Hepatocyte (in vitro differentiated cells): ENCODE data around the gene MED13L. TPM values are rescaled to one million over a fixed set of nuclear protein-coding genes. Genes with fewer than 3 reads are reported as not detected.
A peak's percentile ranks its signal among the peaks of the same experiment; 100 is the strongest.

Experiments used
- DNase-seq: peaks from one replicate; pipeline ENCODE4 v3.0.0-alpha.2; 2016; ENCODE audit warnings: low spot score
- H2AFZ ChIP-seq: fragments of 200-600 bp; sonication (generic); 2 replicates; pipeline ENCODE4 v1.6.0; 2016; ENCODE audit warnings: antibody characterized with exemption, mild to moderate bottlenecking
- H3K27ac ChIP-seq: fragments of 200-600 bp; sonication (generic); 2 replicates; pipeline ENCODE4 v1.5.1; 2016; ENCODE audit warnings: mild to moderate bottlenecking
- H3K27me3 ChIP-seq: fragments of 200-600 bp; sonication (generic); 2 replicates; pipeline ENCODE4 v1.6.1; 2016
- H3K36me3 ChIP-seq: fragments of 200-600 bp; sonication (generic); replicated peaks from 2 replicates; pipeline ENCODE4 v1.5.1; 2016; ENCODE audit warnings: low read depth; ENCODE audit not compliant: insufficient read depth
- H3K4me1 ChIP-seq: fragments of 200-600 bp; sonication (generic); 2 replicates; pipeline ENCODE4 v1.5.1; 2016; ENCODE audit warnings: mild to moderate bottlenecking, moderate library complexity; ENCODE audit not compliant: insufficient read depth
- H3K4me2 ChIP-seq: fragments of 200-600 bp; sonication (generic); 2 replicates; pipeline ENCODE4 v1.6.0; 2016
- H3K4me3 ChIP-seq: fragments of 200-600 bp; sonication (generic); 2 replicates; pipeline ENCODE4 v1.5.1; 2016; ENCODE audit warnings: mild to moderate bottlenecking
- H3K79me2 ChIP-seq: fragments of 200-600 bp; sonication (generic); 2 replicates; pipeline ENCODE4 v1.6.0; 2017; ENCODE audit warnings: mild to moderate bottlenecking
- H3K9me2 ChIP-seq: fragments of 200-600 bp; sonication (generic); replicated peaks from 2 replicates; pipeline ENCODE4 v1.6.0; 2017; ENCODE audit warnings: mild to moderate bottlenecking; ENCODE audit not compliant: insufficient read depth
- H3K9me3 ChIP-seq: fragments of 200-600 bp; sonication (generic); 2 replicates; pipeline ENCODE4 v1.5.1; 2016; ENCODE audit warnings: low read depth, mild to moderate bottlenecking
- H4K20me1 ChIP-seq: fragments of 200-600 bp; sonication (generic); 2 replicates; pipeline ENCODE4 v1.6.0; 2016; ENCODE audit warnings: mild to moderate bottlenecking; ENCODE audit not compliant: insufficient read depth, poor library complexity, severe bottlenecking
- CTCF ChIP-seq: fragments of 200-600 bp; sonication (generic); IDR thresholded peaks from 2 replicates; pipeline ENCODE4 v1.5.1; 2016; ENCODE audit warnings: antibody characterized with exemption, mild to moderate bottlenecking; ENCODE audit not compliant: poor library complexity
- EZH2 ChIP-seq: fragments of 200-600 bp; sonication (generic); IDR thresholded peaks from 2 replicates; pipeline ENCODE4 v1.6.1; 2016; ENCODE audit warnings: antibody characterized with exemption, mild to moderate bottlenecking, borderline replicate concordance
- EZH2phosphoT487 ChIP-seq: fragments of 200-600 bp; sonication (generic); IDR thresholded peaks from one replicate; pipeline ENCODE4 v1.6.1; 2018; ENCODE audit warnings: antibody characterized with exemption, mild to moderate bottlenecking, low read depth, moderate library complexity; ENCODE audit not compliant: unreplicated experiment, severe bottlenecking
- WGBS: methylation state at CpG from one replicate; pipeline ENCODE4 v1.1.6; 2016; ENCODE audit warnings: low lambda C conversion rate; ENCODE audit errors: missing lambda C conversion rate; 5-methylcytosine and 5-hydroxymethylcytosine counted together
- polyA plus RNA-seq: library from polyadenylated mRNA; unstranded; fragments of >200 nt; fragmentation: Nextera tagmentation; extraction: Ambion mirVana; gene quantifications from 2 replicates; pipeline ENCODE4 v1.2.1, GENCODE V29; 2016
- total RNA-seq: library from RNA; depleted of rRNA; stranded (reverse); fragments of >200 nt; gene quantifications from 2 replicates; pipeline ENCODE4 v1.2.3, GENCODE V29; 2014

The MED13L gene
- total and polyA plus RNA-seq, 2 experiments from 2014 or later = 23.7 to 135 TPM

- peaks cover 98% of the 10 kb centered on the region for H3K79me2 ChIP-seq
- H3K9me2 ChIP-seq = no peaks in the 10 kb centered on the region
- TF ChIP-seq EZH2 (no peak), CTCF (no peak), EZH2phosphoT487 (no peak)
- peak overlapping the region; percentile 25 for H3K27ac ChIP-seq
- no peaks in the 10 kb centered on the region for H3K36me3 ChIP-seq
- DNase-seq = no peak
- WGBS = 54% methylated on average over 9 of the region's 9 CpGs
- no peak overlapping the region for H2AFZ ChIP-seq
- H3K4me3 ChIP-seq = no peak overlapping the region
- H3K4me2 ChIP-seq = no peak overlapping the region
- no peaks in the 10 kb centered on the region for H3K27me3 ChIP-seq
- H4K20me1 ChIP-seq = peaks cover 96% of the 10 kb centered on the region
- peaks cover 16% of the 10 kb centered on the region for H3K4me1 ChIP-seq
- no peaks in the 10 kb centered on the region for H3K9me3 ChIP-seq
These were observed 134.3 kb downstream of the MED13L start for GRCh38 chr12:116142936-116143898.

- no peak for DNase-seq
- Histone ChIP-seq H3K4me3 (no peak overlapping the region), H4K20me1 (peaks cover 97% of the 10 kb centered on the region), H3K27ac (no peak overlapping the region), H3K9me2 (no peaks in the 10 kb centered on the region), H3K27me3 (no peaks in the 10 kb centered on the region), H2AFZ (no peak overlapping the region), H3K9me3 (no peaks in the 10 kb centered on the region), H3K36me3 (no peaks in the 10 kb centered on the region), H3K4me1 (peaks cover 26% of the 10 kb centered on the region), H3K79me2 (peaks cover 97% of the 10 kb centered on the region), H3K4me2 (no peak overlapping the region)
- WGBS = 96% methylated on average over 2 of the region's 2 CpGs
- TF ChIP-seq EZH2phosphoT487 = no peak
- no peak for TF ChIP-seq CTCF
- TF ChIP-seq EZH2 = no peak
These were observed 135.7 kb downstream of the MED13L start for GRCh38 chr12:116141833-116142162.

GRCh38 chr12:116141110-116141832, 136.2 kb downstream of the MED13L start:
- Histone ChIP-seq H3K9me3 (no peaks in the 10 kb centered on the region), H4K20me1 (peaks cover 96% of the 10 kb centered on the region), H3K9me2 (no peaks in the 10 kb centered on the region), H3K27ac (no peak overlapping the region), H3K4me2 (no peak overlapping the region), H3K27me3 (no peaks in the 10 kb centered on the region), H2AFZ (no peak overlapping the region), H3K79me2 (peaks cover 97% of the 10 kb centered on the region), H3K4me1 (peaks cover 26% of the 10 kb centered on the region), H3K36me3 (no peaks in the 10 kb centered on the region), H3K4me3 (no peak overlapping the region)
- peak; percentile 20 for TF ChIP-seq CTCF
- TF ChIP-seq EZH2 = no peak
- no peak for DNase-seq
- 85% methylated on average over 4 of the region's 4 CpGs for WGBS
